ENCODE measurements around the gene ASCL5.

The ASCL5 gene

GRCh38 chr1:201080135-201080534 is 46.8 kb downstream of the ASCL5 start:
- no peak for DNase-seq

GRCh38 chr1:201077736-201078135 is 49.2 kb downstream of the ASCL5 start:
- DNase-seq: no peak

- no peak for DNase-seq
Observed at GRCh38 chr1:201077116-201077515, 49.9 kb downstream of the ASCL5 start.

GRCh38 chr1:201076092-201076491 is 50.9 kb downstream of the ASCL5 start:
- no peak for DNase-seq

GRCh38 chr1:201074018-201074417 is 53.0 kb downstream of the ASCL5 start:
- DNase-seq: no peak

- DNase-seq: no peak
Observed at GRCh38 chr1:201072922-201073321, 54.1 kb downstream of the ASCL5 start.

- no peak for DNase-seq
Observed at GRCh38 chr1:201072149-201072548, 54.8 kb downstream of the ASCL5 start.

GRCh38 chr1:201069636-201070035 is 57.3 kb downstream of the ASCL5 start:
- no peak for DNase-seq

- no peak for DNase-seq
Observed at GRCh38 chr1:201068976-201069375, 58.0 kb downstream of the ASCL5 start.

- no peak for DNase-seq
Observed at GRCh38 chr1:201066986-201067385, 60.0 kb downstream of the ASCL5 start.

GRCh38 chr1:201065686-201066085 is 61.3 kb downstream of the ASCL5 start:
- no peak for DNase-seq

GRCh38 chr1:201064806-201065205 is 62.2 kb downstream of the ASCL5 start:
- DNase-seq: no peak
